Endodermal cell (in vitro differentiated cells): ENCODE data around the gene CNIH3. TPM values are rescaled to one million over a fixed set of nuclear protein-coding genes. Genes with fewer than 3 reads are reported as not detected.

Source experiments
- DNase-seq: peaks from one replicate; pipeline ENCODE4 v3.0.0-alpha.2; 2017
- H3K27ac ChIP-seq: 2 replicates; pipeline ENCODE4 v1.5.1; 2013; ENCODE audit warnings: mild to moderate bottlenecking, low read depth, low read length, moderate library complexity
- H3K27me3 ChIP-seq: 2 replicates; pipeline ENCODE4 v1.6.1; 2013; ENCODE audit warnings: mild to moderate bottlenecking, low read length, moderate library complexity; ENCODE audit not compliant: insufficient read depth, control insufficient read depth, poor library complexity, severe bottlenecking
- H3K36me3 ChIP-seq: 2 replicates; pipeline ENCODE4 v1.7.0; 2013; ENCODE audit warnings: mild to moderate bottlenecking, low read length, moderate library complexity; ENCODE audit not compliant: control insufficient read depth, insufficient read depth
- H3K4me1 ChIP-seq: one replicate; pipeline ENCODE4 v1.7.0; 2013; ENCODE audit warnings: low read length; ENCODE audit not compliant: control insufficient read depth, insufficient read depth
- H3K4me3 ChIP-seq: 2 replicates; pipeline ENCODE4 v1.5.1; 2013; ENCODE audit warnings: mild to moderate bottlenecking, low read length, moderate library complexity
- H3K9ac ChIP-seq: 2 replicates; pipeline ENCODE4 v1.6.1; 2013; ENCODE audit warnings: mild to moderate bottlenecking, low read length, moderate library complexity; ENCODE audit not compliant: poor library complexity, severe bottlenecking; ENCODE audit errors: extremely low read depth
- H3K9me3 ChIP-seq: 2 replicates; pipeline ENCODE4 v1.6.1; 2013; ENCODE audit warnings: mild to moderate bottlenecking, low read length, moderate library complexity; ENCODE audit not compliant: control insufficient read depth
- H3K27ac Mint-ChIP-seq: 2 replicates; pipeline ENCODE4 v1.8.0; 2020; ENCODE audit warnings: mixed read lengths
- H3K27me3 Mint-ChIP-seq: 2 replicates; pipeline ENCODE4 v1.8.0; 2021; ENCODE audit warnings: mild to moderate bottlenecking, mixed read lengths; ENCODE audit not compliant: insufficient read depth
- H3K36me3 Mint-ChIP-seq: 2 replicates; pipeline ENCODE4 v1.8.0; 2020; ENCODE audit warnings: low read depth, mixed read lengths
- H3K4me1 Mint-ChIP-seq: 2 replicates; pipeline ENCODE4 v1.8.0; 2020; ENCODE audit warnings: mixed read lengths
- H3K4me3 Mint-ChIP-seq: 2 replicates; pipeline ENCODE4 v1.8.0; 2020; ENCODE audit warnings: mild to moderate bottlenecking, moderate library complexity, mixed read lengths
- H3K9me3 Mint-ChIP-seq: 2 replicates; pipeline ENCODE4 v1.8.0; 2020; ENCODE audit warnings: mild to moderate bottlenecking, mixed read lengths
- WGBS, 2 experiments: methylation state at CpG; one replicate each; pipeline versions ENCODE4 v1.1.5 to v1.1.7; 2013; ENCODE audit warnings: missing lambda C conversion rate in 2 of 2, mixed read lengths in 1 of 2; ENCODE audit not compliant: insufficient coverage in 1 of 2, insufficient read length in 1 of 2; 5-methylcytosine and 5-hydroxymethylcytosine counted together
- total RNA-seq, 2 donors: library from RNA; stranded (reverse); fragmentation: NEBNext Ultra II Directional in 1 of 2; extraction: Animal tissue kit (Norgen Biotek cat#: 25700) in 1 of 2; gene quantifications; 2 replicates in 1 of 2; 3 replicates in 1 of 2; pipeline ENCODE4 v1.2.1, GENCODE V29; 2021
- TF ChIP-seq, protein P1 (sequence below): fragments of 200-600 bp; sonication (generic); conservative IDR thresholded peaks from 2 replicates; pipeline ENCODE4 v1.5.0; 2021; ENCODE audit warnings: antibody characterized with exemption, mild to moderate bottlenecking

The CNIH3 gene
- total RNA-seq, 2 donors from 2014 or later = 4.5 to 6.6 TPM

DNA sequence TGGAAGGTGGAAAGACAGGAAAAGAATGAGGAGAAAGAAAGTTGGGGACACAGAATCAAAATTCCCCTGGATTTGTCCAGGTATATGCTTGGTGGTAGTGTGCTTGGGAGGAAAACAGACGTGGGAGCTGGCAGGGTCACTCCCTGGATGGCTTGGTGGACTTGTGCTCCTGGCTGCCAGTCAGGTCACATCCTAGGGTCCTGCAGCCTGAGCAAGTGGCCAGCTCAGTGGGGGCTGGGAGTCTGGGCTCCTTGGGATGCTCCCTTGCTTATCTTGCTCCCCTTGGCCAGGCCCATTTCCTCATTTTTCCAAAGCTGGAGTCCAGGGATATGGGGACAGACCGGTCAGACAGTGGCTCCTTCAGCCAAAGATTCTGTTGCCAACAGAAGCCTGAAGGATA lies 144.0 kb downstream of the CNIH3 start:
- peaks cover 21% of the 10 kb centered on the region for H3K9me3 ChIP-seq
- TF ChIP-seq, protein P1, sequence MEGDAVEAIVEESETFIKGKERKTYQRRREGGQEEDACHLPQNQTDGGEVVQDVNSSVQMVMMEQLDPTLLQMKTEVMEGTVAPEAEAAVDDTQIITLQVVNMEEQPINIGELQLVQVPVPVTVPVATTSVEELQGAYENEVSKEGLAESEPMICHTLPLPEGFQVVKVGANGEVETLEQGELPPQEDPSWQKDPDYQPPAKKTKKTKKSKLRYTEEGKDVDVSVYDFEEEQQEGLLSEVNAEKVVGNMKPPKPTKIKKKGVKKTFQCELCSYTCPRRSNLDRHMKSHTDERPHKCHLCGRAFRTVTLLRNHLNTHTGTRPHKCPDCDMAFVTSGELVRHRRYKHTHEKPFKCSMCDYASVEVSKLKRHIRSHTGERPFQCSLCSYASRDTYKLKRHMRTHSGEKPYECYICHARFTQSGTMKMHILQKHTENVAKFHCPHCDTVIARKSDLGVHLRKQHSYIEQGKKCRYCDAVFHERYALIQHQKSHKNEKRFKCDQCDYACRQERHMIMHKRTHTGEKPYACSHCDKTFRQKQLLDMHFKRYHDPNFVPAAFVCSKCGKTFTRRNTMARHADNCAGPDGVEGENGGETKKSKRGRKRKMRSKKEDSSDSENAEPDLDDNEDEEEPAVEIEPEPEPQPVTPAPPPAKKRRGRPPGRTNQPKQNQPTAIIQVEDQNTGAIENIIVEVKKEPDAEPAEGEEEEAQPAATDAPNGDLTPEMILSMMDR = no peak
- 91 to 92% methylated on average over 1 to 2 of the region's 2 CpGs for WGBS, 2 experiments
- H3K4me1 Mint-ChIP-seq = peaks cover 3% of the 10 kb centered on the region
- H3K27me3 Mint-ChIP-seq = peaks cover 18% of the 10 kb centered on the region
- no peaks in the 10 kb centered on the region for H3K4me1 ChIP-seq
- H3K27ac ChIP-seq = no peak overlapping the region
- no peak overlapping the region for H3K4me3 Mint-ChIP-seq
- no peak overlapping the region for H3K9ac ChIP-seq
- no peaks in the 10 kb centered on the region for H3K27me3 ChIP-seq
- H3K4me3 ChIP-seq = no peak overlapping the region
- H3K36me3 Mint-ChIP-seq = peaks cover 5% of the 10 kb centered on the region
- peaks cover 22% of the 10 kb centered on the region for H3K9me3 Mint-ChIP-seq
- H3K27ac Mint-ChIP-seq = no peak overlapping the region
- no peaks in the 10 kb centered on the region for H3K36me3 ChIP-seq
- DNase-seq = peak; percentile 13

DNA sequence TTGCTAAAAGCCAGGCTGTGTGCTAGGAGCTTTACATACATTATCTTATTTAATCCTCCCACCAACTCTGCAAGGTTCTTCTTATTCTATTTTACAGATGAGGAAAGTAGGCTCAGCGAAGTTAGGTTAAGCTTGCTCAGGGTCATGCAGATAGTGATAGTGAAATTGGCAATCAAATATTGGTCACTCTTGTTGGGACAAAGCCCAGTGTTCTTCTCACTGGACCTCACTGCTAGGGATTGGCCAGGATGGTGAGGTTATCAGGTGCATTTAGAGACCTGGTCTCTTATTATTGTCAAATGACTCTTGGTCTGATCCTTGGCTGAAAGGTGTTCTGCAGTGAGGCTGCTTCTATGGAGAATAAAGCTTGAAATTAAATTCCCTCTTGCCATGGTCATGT lies 145.1 kb downstream of the CNIH3 start:
- no peak overlapping the region for H3K27ac Mint-ChIP-seq
- DNase-seq = peak; percentile 4
- TF ChIP-seq, protein P1 = no peak
- peaks cover 14% of the 10 kb centered on the region for H3K27me3 Mint-ChIP-seq
- Histone ChIP-seq H3K9me3 (peaks cover 21% of the 10 kb centered on the region), H3K4me3 (no peak overlapping the region), H3K4me1 (no peaks in the 10 kb centered on the region), H3K36me3 (no peaks in the 10 kb centered on the region), H3K9ac (no peak overlapping the region), H3K27me3 (no peaks in the 10 kb centered on the region), H3K27ac (no peak overlapping the region)
- 92 to 100% methylated on average over 1 of the region's 1 CpG for WGBS, 2 experiments
- peaks cover 4% of the 10 kb centered on the region for H3K4me1 Mint-ChIP-seq
- H3K9me3 Mint-ChIP-seq = peaks cover 22% of the 10 kb centered on the region
- H3K4me3 Mint-ChIP-seq = no peak overlapping the region
- peaks cover 5% of the 10 kb centered on the region for H3K36me3 Mint-ChIP-seq

DNA sequence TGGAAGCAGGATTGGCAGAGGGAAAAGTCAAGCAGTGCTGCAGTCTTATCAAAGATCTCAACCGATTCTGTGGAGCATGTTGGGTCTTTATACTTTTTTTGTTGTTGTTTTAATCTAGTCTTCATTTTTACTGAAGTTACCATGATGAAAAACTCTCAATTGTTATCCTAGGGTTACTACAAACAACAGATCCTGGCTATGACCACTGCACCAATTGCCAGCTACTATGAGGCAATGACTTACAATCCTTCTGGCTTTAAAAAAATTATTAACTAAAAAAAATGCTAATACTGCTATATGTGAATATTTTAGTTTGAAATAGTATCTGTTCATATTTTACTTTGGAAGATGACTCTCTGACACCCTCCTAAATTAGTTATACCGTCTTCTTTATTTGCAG lies 145.9 kb downstream of the CNIH3 start:
- Mint-ChIP-seq H3K4me3 (no peak overlapping the region), H3K36me3 (peaks cover 5% of the 10 kb centered on the region), H3K4me1 (peaks cover 12% of the 10 kb centered on the region), H3K27me3 (peaks cover 18% of the 10 kb centered on the region), H3K9me3 (peaks cover 20% of the 10 kb centered on the region), H3K27ac (no peak overlapping the region)
- TF ChIP-seq, protein P1 = no peak
- Histone ChIP-seq H3K4me3 (no peak overlapping the region), H3K4me1 (no peaks in the 10 kb centered on the region), H3K27ac (no peak overlapping the region), H3K9ac (no peak overlapping the region), H3K36me3 (no peaks in the 10 kb centered on the region), H3K9me3 (peaks cover 21% of the 10 kb centered on the region), H3K27me3 (no peaks in the 10 kb centered on the region)
- WGBS, 2 experiments = 80 to 95% methylated on average over 1 to 2 of the region's 2 CpGs
- no peak for DNase-seq
